Right lobe of liver (tissue), 4 donors: ENCODE measurements around the gene ECHDC3.

Source experiments
- POLR2A ChIP-seq: fragments of 450-650 bp; IDR thresholded peaks from one replicate; pipeline ENCODE4 v1.6.1; 2017; ENCODE audit warnings: antibody characterized with exemption, mild to moderate bottlenecking
- TF ChIP-seq, protein P1 (sequence below), 4 donors: fragments of 200-600 bp in 3 of 4; fragments of 450-650 bp in 1 of 4; IDR thresholded peaks; one replicate each; pipeline versions ENCODE4 v1.5.1 to v1.8.0; 2016 to 2022; ENCODE audit warnings: antibody characterized with exemption in 4 of 4, mild to moderate bottlenecking in 2 of 4
- donor health status: DM: no; HTN: no; CAD: no.
- donor health status: DM: no; HTN: no; CAD: no.
- donor health status: DM: no; HTN: yes; CAD: no.

- TF ChIP-seq, protein P1, sequence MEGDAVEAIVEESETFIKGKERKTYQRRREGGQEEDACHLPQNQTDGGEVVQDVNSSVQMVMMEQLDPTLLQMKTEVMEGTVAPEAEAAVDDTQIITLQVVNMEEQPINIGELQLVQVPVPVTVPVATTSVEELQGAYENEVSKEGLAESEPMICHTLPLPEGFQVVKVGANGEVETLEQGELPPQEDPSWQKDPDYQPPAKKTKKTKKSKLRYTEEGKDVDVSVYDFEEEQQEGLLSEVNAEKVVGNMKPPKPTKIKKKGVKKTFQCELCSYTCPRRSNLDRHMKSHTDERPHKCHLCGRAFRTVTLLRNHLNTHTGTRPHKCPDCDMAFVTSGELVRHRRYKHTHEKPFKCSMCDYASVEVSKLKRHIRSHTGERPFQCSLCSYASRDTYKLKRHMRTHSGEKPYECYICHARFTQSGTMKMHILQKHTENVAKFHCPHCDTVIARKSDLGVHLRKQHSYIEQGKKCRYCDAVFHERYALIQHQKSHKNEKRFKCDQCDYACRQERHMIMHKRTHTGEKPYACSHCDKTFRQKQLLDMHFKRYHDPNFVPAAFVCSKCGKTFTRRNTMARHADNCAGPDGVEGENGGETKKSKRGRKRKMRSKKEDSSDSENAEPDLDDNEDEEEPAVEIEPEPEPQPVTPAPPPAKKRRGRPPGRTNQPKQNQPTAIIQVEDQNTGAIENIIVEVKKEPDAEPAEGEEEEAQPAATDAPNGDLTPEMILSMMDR (IDR thresholded peaks at IDR 0.05): no peak
- TF ChIP-seq POLR2A: no peak
Measured at GRCh38 chr10:11761431-11761830, 19.2 kb downstream of the ECHDC3 start.
